ENCODE measurements around the gene FAM193B. TPM values are rescaled to one million over a fixed set of nuclear protein-coding genes. Genes with fewer than 3 reads are reported as not detected.
A peak's percentile ranks its signal among the peaks of the same experiment; 100 is the strongest.

Gene FAM193B
- 59.9 TPM for polyA plus RNA-seq (ENCODE audit: insufficient read length)

DNA sequence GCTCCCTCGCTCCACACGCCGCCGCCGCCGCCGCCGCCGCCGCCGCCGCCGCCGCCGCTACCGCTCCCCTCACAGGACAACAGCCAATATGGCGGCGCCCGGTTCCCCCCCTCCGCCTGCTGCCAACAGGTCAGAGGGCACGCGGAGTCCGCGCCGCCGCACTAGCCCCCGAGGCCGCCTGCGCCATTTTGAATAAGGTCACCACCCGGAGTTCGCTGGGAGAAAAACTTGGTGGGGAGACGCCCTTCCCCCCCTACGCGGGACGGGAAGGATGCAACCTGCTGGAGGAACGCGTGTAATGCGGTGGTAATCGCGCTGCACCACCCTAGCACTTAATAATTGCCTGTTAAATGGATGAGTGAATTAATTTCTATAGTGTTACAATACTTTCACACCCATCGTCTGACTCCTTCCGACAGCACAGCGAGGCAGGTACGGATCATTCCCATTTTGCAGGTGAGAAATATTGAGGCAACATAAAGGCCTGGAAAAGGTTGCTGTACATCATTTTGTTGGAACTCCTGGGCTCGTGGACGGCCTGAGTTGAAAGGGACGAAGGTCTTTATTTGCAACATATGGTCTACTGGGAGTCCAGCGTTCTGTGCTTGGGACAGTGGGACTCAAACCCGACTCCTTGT lies at the start of gene FAM193B:
Gene FAM193B (minus strand): TSS at position 90 of the 638 bp plus-strand sequence. CDS start 105 bp downstream, outside the sequence.
- peak; percentile 89 for DNase-seq

DNA sequence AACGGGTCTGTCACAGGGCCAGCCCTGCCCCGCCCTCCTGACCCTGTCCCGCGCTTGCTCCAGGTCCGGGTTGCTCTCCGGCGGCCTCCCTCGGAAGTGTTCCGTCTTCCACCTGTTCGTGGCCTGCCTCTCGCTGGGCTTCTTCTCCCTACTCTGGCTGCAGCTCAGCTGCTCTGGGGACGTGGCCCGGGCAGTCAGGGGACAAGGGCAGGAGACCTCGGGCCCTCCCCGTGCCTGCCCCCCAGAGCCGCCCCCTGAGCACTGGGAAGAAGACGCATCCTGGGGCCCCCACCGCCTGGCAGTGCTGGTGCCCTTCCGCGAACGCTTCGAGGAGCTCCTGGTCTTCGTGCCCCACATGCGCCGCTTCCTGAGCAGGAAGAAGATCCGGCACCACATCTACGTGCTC lies 49.8 kb upstream of the FAM193B start:
- DNase-seq, result no peak

DNA sequence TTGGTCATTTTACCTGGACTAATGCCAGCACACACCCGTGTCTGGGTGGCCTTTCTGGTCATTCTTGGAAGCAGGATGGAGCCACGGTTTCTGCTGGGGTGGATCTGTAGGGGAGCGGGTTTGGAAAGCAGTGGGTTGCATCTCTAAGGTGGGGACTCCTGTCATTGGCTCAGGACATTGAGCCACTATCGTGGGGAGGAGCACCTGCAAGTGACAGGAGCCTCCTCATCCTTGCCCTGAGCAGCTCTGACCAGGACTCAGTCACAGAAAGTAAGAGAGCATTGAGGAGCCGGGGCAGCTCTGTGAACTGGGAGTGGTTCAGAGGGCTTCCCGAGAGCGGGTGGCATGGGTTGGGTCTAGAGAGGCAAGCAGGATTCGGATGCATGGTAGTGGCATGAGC lies 49.3 kb upstream of the FAM193B start:
- no peak for DNase-seq

GRCh38 chr5:177602458-177602830 lies 48.1 kb upstream of the FAM193B start:
- no peak for DNase-seq

GRCh38 chr5:177601577-177602457 lies 47.5 kb upstream of the FAM193B start:
- DNase-seq, result no peak

- DNase-seq, result no peak
These were observed 46.8 kb upstream of the FAM193B start for GRCh38 chr5:177601126-177601525.

DNA sequence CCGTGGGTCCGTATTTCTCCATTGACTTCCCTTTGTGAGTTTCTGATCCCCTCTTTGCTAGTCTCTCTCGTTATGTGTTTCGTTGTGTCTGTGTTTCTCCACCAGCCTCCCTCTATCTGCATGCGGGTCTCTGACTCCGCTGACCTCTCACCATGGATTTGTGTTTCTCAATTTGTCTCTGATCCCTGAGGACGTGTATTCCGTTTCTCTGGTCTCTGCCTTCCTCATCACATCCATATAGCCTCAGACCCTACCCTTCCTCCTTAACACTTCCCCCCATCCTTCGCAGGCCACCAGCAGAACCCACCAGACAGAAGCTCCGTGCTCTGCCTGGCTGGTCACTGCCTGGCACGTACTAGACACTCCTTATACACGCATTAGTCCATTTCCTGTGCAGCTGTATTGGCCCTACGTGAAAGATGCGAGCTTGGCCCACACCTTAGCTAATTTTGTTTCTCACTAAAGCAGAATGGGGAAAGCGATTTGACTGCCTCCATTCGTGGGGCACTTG lies 46.2 kb upstream of the FAM193B start:
- DNase-seq, result no peak

DNA sequence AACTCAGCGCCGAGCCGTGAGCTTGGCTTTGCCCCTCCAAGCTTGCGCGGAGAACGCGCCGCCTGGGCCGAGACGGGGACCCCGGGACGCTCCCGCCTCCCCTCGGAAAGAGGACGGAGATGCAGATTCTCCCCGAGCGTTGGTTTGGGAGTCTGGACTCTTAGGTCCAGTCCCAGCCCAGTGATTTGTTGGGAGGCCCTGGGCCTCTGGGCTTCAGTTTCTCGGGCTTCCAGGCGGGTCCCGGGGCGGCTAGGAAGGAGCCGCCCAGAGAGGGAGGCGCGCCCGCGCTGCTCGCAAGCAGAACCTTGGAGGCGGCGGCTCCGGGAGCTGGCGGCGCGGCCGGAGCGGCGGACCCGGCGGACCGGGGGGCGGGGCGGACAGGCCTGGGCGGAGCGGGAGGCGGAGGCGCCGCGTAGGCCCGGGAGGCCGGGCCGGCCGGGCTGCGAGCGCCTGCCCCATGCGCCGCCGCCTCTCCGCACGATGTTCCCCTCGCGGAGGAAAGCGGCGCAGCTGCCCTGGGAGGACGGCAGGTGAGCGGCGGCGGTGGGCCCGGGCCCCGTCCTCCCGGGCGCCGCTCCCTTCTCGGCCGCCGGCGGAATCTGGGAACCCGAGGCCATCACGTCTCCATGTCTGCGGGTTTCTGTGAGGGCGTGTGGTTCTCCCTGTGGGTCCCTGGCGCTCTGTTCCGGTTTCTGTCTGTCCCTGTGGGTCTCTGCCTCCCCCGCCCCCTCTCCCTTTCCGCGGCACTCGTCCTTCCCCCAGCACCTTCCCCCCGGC lies 45.6 kb upstream of the FAM193B start, which contains the start of gene B4GALT7:
Gene B4GALT7 (plus strand): TSS at position 402 of the 777 bp plus-strand sequence. CDS start 79 bp downstream, at position 481.
- peak; percentile 88 for DNase-seq

DNA sequence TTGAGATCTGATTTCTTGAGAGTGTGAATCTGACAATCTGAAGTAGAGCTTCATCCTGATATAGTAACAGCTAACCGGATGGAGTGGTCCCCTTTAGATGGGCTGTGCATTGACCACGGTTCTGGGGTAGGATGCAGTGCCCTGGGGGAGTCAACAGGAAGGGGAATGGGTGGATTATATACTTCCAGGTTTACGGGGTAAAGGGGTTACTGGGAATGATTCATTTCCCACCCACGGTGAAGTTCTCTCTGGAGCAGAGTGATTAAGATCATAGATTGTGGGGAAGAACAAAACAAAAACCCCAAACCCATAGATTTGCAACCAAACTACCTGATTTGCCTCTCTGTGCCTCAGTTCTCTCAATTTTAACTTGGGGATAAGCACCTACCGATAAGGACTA lies 44.1 kb upstream of the FAM193B start:
- no peak for DNase-seq

- no peak for DNase-seq
These were observed 42.4 kb upstream of the FAM193B start for GRCh38 chr5:177596775-177597238.

- DNase-seq, result no peak
These were observed 41.8 kb upstream of the FAM193B start for GRCh38 chr5:177595991-177596774.

DNA sequence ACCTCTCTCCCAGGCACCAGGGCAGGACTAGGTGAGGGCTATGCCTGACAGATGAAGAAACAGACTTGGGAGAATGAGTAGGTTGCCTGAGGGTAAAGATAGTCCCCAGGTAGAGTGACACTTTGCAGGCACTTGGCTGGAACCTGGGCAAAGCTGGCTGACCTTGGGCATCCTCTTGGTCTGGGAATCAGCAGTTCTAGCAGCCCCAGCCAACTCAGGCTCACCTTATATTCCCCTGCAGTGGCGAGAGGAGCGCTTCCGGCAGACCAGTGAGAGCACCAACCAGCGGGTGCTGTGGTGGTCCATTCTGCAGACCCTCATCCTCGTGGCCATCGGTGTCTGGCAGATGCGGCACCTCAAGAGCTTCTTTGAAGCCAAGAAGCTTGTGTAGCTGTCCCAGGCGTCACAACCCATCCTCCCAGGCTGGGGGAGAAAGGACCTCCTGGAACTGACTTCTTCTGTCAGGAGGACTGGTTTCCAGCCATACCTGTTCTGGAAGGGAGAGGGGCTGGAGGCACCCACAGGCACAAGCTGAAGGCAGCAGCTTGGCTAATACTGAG lies 40.7 kb upstream of the FAM193B start:
- DNase-seq, result no peak

DNA sequence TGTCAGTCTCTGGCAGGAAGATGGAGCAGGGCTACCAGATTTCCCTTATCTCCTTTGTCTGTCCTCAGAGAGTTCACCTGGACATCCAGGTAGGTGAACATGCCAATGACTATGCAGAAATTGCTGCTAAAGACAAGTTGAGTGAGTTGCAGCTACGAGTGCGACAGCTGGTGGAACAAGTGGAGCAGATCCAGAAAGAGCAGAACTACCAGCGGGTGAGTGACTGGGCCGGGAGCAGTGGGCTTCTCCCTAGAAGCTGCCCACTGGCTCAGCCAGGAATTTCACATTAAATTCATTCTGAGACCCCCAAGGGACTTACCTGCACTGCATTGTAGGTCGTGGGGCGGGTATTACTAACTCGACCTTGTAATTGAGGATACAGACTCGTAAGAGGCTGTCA lies 39.7 kb upstream of the FAM193B start:
- no peak for DNase-seq

- DNase-seq, result no peak
These were observed 39.1 kb upstream of the FAM193B start for GRCh38 chr5:177593511-177593910.

- no peak for DNase-seq
These were observed 38.5 kb upstream of the FAM193B start for GRCh38 chr5:177592905-177593304.

GRCh38 chr5:177592010-177592834 lies 37.9 kb upstream of the FAM193B start, which contains the start of gene TMED9:
TMED9 (plus strand) TSS chr5:177592203; CDS start chr5:177592215, 12 bp downstream.
- DNase-seq, result peak; percentile 91

GRCh38 chr5:177591690-177592009 lies 37.3 kb upstream of the FAM193B start:
- no peak for DNase-seq

DNA sequence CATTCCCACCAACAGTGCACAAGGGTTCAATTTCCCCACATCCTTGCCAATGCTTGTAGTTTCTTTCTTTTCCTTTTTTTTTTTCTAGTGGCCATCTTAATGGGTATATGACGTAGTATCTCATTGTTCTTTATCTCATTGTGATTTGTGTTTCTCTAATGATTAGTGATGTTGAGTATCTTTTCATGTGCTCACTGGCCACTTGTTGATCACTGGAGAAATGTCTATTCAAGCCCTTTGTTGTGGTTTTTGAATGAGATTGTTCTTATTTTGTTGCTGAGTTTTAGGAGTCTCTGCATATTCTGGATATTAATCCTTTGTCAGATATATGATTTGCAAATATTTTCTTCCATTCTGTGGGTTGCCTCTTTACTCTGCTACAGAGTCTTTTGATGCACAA lies 36.0 kb upstream of the FAM193B start:
- no peak for DNase-seq

DNA sequence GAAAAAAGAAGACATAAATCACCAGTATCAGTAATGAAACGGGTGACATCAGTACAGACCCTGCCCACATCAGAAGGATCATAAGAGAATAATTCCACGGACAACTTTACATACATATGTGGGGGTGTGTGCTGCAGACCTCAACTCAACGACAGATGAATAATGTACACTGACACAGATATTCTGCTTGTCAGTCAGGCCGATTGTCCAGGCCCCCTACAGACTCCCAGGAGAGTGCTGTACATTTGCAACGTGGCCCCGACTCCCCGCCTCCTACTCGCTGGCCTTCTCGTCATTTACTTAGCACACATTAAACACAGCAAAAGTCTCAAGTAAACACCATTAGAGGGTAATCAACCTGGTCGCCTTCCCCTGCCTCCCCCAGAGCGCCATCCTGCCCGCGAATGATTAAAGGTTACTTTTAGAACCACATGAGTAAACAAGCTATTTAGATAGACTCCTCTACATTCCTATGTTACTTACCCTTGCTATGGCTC lies 34.1 kb upstream of the FAM193B start:
- DNase-seq, result no peak

GRCh38 chr5:177578316-177578715 lies 24.0 kb upstream of the FAM193B start:
- DNase-seq, result no peak
